IPS-15b (cell line): ENCODE measurements around the gene RPS15A.

Source experiments
- H3K27me3 ChIP-seq: one replicate; pipeline ENCODE4 v1.6.1; 2013; ENCODE audit warnings: low read length; ENCODE audit not compliant: control insufficient read depth, insufficient read depth
- H3K36me3 ChIP-seq: one replicate; pipeline ENCODE4 v1.6.1; 2013; ENCODE audit warnings: low read length; ENCODE audit not compliant: control insufficient read depth, insufficient read depth
- H3K4me1 ChIP-seq: one replicate; pipeline ENCODE4 v1.6.1; 2013; ENCODE audit warnings: mild to moderate bottlenecking, low read length; ENCODE audit not compliant: control insufficient read depth, insufficient read depth
- H3K4me3 ChIP-seq: one replicate; pipeline ENCODE4 v1.5.1; 2013; ENCODE audit warnings: low read depth, low read length
- H3K9ac ChIP-seq: one replicate; pipeline ENCODE4 v1.6.1; 2013; ENCODE audit warnings: low read depth, mild to moderate bottlenecking, low read length
- H3K9me3 ChIP-seq: one replicate; pipeline ENCODE4 v1.6.1; 2013; ENCODE audit warnings: mild to moderate bottlenecking, low read length; ENCODE audit not compliant: control insufficient read depth, insufficient read depth

The RPS15A gene

GRCh38 chr16:18809165-18809564 is 19.0 kb upstream of the RPS15A start:
- no peak overlapping the region for H3K9ac ChIP-seq
- peaks cover 3% of the 10 kb centered on the region for H3K4me1 ChIP-seq
- peaks cover 22% of the 10 kb centered on the region for H3K36me3 ChIP-seq
- H3K27me3 ChIP-seq: no peaks in the 10 kb centered on the region
- H3K4me3 ChIP-seq: no peak overlapping the region
- H3K9me3 ChIP-seq: no peaks in the 10 kb centered on the region

GRCh38 chr16:18805257-18805773 is 15.2 kb upstream of the RPS15A start:
- H3K4me3 ChIP-seq: no peak overlapping the region
- no peaks in the 10 kb centered on the region for H3K9me3 ChIP-seq
- no peaks in the 10 kb centered on the region for H3K27me3 ChIP-seq
- peaks cover 12% of the 10 kb centered on the region for H3K36me3 ChIP-seq
- H3K4me1 ChIP-seq: peaks cover 7% of the 10 kb centered on the region
- H3K9ac ChIP-seq: no peak overlapping the region

- no peaks in the 10 kb centered on the region for H3K27me3 ChIP-seq
- no peak overlapping the region for H3K9ac ChIP-seq
- H3K4me3 ChIP-seq: no peak overlapping the region
- peaks cover 11% of the 10 kb centered on the region for H3K4me1 ChIP-seq
- H3K9me3 ChIP-seq: no peaks in the 10 kb centered on the region
- peaks cover 11% of the 10 kb centered on the region for H3K36me3 ChIP-seq
Observed at GRCh38 chr16:18804540-18804939, 14.4 kb upstream of the RPS15A start.

GRCh38 chr16:18803569-18804462 is 13.7 kb upstream of the RPS15A start:
- Histone ChIP-seq H3K9ac (no peak overlapping the region), H3K36me3 (peaks cover 4% of the 10 kb centered on the region), H3K27me3 (no peaks in the 10 kb centered on the region), H3K4me3 (no peak overlapping the region), H3K4me1 (peaks cover 11% of the 10 kb centered on the region), H3K9me3 (no peaks in the 10 kb centered on the region)

- H3K36me3 ChIP-seq: no peaks in the 10 kb centered on the region
- H3K9ac ChIP-seq: no peak overlapping the region
- H3K27me3 ChIP-seq: no peaks in the 10 kb centered on the region
- H3K4me3 ChIP-seq: no peak overlapping the region
- peaks cover 11% of the 10 kb centered on the region for H3K4me1 ChIP-seq
- no peaks in the 10 kb centered on the region for H3K9me3 ChIP-seq
Observed at GRCh38 chr16:18802767-18803343, 12.7 kb upstream of the RPS15A start.

GRCh38 chr16:18801145-18801972 is 11.2 kb upstream of the RPS15A start, which contains the start of gene ARL6IP1:
TSS of gene ARL6IP1 (minus strand) at chr16:18801549. CDS start at chr16:18801466, 83 bp downstream.
- Histone ChIP-seq H3K9me3 (no peaks in the 10 kb centered on the region), H3K9ac (peak within 1 kb of the TSS; percentile 57), H3K4me3 (peak within 1 kb of the TSS; percentile 90), H3K36me3 (peaks cover 6% of the 10 kb centered on the region), H3K4me1 (peaks cover 11% of the 10 kb centered on the region), H3K27me3 (no peaks in the 10 kb centered on the region)

- no peaks in the 10 kb centered on the region for H3K27me3 ChIP-seq
- peaks cover 7% of the 10 kb centered on the region for H3K36me3 ChIP-seq
- H3K9ac ChIP-seq: peak overlapping the region; percentile 57
- H3K9me3 ChIP-seq: no peaks in the 10 kb centered on the region
- H3K4me3 ChIP-seq: peak overlapping the region; percentile 90
- peaks cover 11% of the 10 kb centered on the region for H3K4me1 ChIP-seq
Observed at GRCh38 chr16:18800775-18801144, 10.6 kb upstream of the RPS15A start.

GRCh38 chr16:18800293-18800692 is 10.2 kb upstream of the RPS15A start:
- Histone ChIP-seq H3K4me3 (peak overlapping the region; percentile 90), H3K9me3 (no peaks in the 10 kb centered on the region), H3K36me3 (peaks cover 10% of the 10 kb centered on the region), H3K4me1 (peaks cover 11% of the 10 kb centered on the region), H3K9ac (peak overlapping the region; percentile 57), H3K27me3 (no peaks in the 10 kb centered on the region)

GRCh38 chr16:18799500-18799899 is 9.4 kb upstream of the RPS15A start:
- peaks cover 15% of the 10 kb centered on the region for H3K36me3 ChIP-seq
- no peaks in the 10 kb centered on the region for H3K27me3 ChIP-seq
- H3K4me3 ChIP-seq: peak overlapping the region; percentile 90
- no peaks in the 10 kb centered on the region for H3K9me3 ChIP-seq
- H3K9ac ChIP-seq: peak overlapping the region; percentile 19
- H3K4me1 ChIP-seq: peaks cover 8% of the 10 kb centered on the region

GRCh38 chr16:18797746-18798145 is 7.6 kb upstream of the RPS15A start:
- no peak overlapping the region for H3K9ac ChIP-seq
- no peaks in the 10 kb centered on the region for H3K27me3 ChIP-seq
- no peaks in the 10 kb centered on the region for H3K9me3 ChIP-seq
- H3K4me1 ChIP-seq: peaks cover 5% of the 10 kb centered on the region
- no peak overlapping the region for H3K4me3 ChIP-seq
- H3K36me3 ChIP-seq: peaks cover 22% of the 10 kb centered on the region

- peaks cover 5% of the 10 kb centered on the region for H3K4me1 ChIP-seq
- H3K9me3 ChIP-seq: no peaks in the 10 kb centered on the region
- peaks cover 22% of the 10 kb centered on the region for H3K36me3 ChIP-seq
- H3K4me3 ChIP-seq: no peak overlapping the region
- no peak overlapping the region for H3K9ac ChIP-seq
- H3K27me3 ChIP-seq: no peaks in the 10 kb centered on the region
Observed at GRCh38 chr16:18796377-18796776, 6.2 kb upstream of the RPS15A start.
